NCI-H2196 (cell line): ENCODE data around the gene OLFML1.

Experiments used
- DNase-seq: peaks from one replicate; lab custom pipeline; 2025; ENCODE audit not compliant: unreplicated experiment; lab: John Stamatoyannopoulos, UW

Gene OLFML1

GRCh38 chr11:7473717-7474116 lies 11.6 kb upstream of the OLFML1 start:
- DNase-seq: no peak

GRCh38 chr11:7480113-7480512 lies 5.2 kb upstream of the OLFML1 start:
- no peak for DNase-seq

- no peak for DNase-seq
Observed at GRCh38 chr11:7484131-7484530, 1.2 kb upstream of the OLFML1 start.

GRCh38 chr11:7484645-7485044 lies 661 bp upstream of the OLFML1 start:
- DNase-seq: no peak

- DNase-seq: no peak
Observed at GRCh38 chr11:7486098-7486780, 933 bp downstream of the OLFML1 start.

DNA sequence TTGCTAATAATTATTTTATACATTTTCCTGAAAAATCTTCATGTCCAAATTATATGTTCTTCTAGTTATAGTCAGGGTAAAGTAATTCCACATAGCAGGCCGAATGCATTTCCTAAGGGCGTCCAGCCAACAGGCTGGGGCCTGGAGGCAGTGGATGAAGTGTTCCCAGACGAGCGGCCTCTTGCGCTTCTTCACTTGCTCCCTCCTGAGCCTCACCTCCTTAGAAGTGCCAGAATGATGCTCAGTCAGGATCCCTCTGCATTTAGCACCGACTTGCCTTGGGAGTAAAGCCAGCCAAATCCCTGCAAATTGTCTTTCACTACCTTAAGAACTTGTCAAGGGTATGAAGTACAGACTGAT lies 1.5 kb downstream of the OLFML1 start:
- DNase-seq: no peak

DNA sequence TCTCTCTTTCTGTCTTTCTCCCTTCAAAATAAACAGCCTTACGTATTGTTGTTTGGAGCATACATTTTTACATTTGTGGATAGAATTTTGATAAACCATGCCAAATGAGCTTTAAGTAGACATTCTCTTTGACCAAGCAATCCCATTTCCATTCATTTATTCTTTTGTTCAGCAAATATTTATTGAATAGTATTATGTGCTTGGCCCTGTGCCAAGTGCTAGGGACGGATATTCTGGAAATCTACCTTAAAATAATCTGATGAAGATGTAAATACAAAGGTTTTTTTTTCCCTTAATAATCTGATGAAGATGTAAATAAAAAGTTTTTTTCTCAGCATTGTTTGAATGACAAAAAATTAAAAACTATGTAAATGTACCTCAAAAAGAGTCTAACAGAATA lies 2.1 kb downstream of the OLFML1 start:
- no peak for DNase-seq

DNA sequence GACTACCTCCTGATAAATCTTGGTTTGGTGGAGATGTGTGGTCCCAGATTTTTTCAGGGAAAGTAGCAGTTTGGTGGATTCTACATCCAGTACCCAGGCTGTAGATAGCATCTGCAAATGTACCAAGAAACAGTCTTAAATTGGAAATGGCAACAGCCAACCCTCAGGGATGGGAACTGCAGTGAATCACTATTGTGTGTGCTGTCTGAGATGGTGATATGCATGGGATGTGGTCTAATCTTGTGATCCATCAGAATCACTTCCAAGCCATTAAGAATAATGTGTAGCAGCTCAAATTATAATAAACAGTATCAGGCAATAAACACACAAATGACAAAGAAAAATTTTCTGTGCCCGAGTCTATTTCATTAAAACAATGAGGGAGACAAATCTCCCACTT lies 3.4 kb downstream of the OLFML1 start:
- no peak for DNase-seq

DNA sequence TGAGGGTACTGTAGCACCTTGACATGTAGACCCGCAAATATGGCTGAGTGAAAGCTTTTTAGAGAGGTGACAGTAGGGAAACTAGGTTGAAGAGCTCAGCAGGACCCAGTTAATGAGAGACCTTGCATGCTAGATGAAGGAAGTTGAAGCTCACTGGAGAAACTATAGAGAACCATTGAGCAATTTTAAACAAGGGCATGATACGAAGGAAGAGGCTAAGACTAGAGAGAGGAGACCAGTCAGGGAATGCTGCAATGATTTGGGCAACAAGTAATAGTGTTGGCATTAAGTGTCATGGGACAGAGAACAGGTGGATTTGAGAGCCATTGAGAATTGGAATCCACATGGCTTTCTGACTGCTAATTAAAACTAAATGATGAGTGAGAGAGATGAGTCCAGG lies 4.1 kb downstream of the OLFML1 start:
- no peak for DNase-seq

GRCh38 chr11:7490054-7490453 lies 4.7 kb downstream of the OLFML1 start:
- DNase-seq: no peak

DNA sequence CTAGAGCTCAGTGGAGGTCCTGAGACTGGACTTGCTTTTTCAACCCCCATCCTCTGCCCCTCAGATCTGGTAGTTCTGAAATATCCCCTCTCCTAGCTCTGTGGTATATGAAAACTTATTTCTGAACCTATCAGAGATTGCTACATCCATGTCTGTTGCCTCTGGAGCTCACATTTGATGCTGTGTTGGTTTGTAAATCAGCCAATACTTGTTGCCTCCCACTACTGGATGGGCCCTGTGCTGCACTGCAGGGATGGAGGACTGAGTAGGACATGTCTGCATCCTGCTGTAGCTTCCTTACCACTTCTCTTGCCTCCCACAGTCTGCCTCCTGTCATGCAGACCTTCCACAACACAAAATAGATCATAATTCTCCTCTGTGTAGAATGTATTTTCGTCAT lies 5.2 kb downstream of the OLFML1 start:
- no peak for DNase-seq

DNA sequence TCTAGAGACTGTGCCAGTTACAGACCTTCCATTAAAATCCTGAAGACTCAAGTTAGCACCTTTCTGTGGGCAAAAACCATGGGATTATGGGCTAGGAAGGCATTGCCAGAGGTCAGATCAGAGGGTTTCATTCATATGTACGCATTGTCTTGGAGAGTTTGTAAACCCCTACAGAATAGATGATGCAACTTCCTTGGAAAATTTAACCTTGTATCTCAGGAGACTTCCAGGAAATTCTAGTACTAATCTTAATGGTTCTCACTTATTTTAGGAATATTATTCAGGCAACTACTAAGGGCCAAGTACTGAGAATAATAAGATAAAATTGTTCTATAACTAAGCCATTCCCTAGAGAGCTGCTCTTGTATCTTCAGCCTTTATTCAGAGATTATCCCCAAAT lies 6.9 kb downstream of the OLFML1 start:
- no peak for DNase-seq

- no peak for DNase-seq
Observed at GRCh38 chr11:7493670-7494069, 8.4 kb downstream of the OLFML1 start.

DNA sequence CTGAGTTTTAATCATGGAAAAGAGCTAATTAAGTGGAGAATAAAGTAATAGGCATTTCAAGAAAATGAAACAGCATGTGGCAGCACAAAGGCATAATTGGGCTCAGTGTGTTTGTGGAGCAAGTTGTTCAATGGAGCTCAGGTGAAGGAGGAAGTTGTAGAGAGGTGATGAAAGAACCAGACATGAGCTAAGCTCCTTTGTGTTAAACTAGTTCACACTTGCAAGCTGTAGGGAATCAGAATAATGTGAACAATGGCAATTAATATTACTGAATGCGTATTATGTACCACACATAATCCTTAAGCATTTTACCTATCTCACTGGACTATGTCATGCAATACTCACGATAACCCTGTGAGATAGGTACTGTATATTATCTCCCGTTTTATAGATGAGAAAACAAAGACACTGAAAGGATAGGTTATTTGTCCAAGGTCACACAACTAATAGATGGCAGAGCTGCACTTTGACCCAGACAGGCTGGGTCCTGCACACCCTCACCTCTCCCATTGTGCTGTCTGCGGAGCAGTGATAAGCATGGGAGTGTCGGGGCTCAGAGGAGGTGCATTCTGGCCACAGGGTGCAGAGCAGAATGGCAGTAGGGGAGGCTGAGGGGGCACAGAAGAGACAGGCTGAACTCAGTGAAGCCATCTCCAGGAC lies 8.9 kb downstream of the OLFML1 start:
- no peak for DNase-seq

- DNase-seq: no peak
Observed at GRCh38 chr11:7495882-7496551, 10.7 kb downstream of the OLFML1 start.

GRCh38 chr11:7498193-7498592 lies 12.9 kb downstream of the OLFML1 start:
- DNase-seq: no peak

DNA sequence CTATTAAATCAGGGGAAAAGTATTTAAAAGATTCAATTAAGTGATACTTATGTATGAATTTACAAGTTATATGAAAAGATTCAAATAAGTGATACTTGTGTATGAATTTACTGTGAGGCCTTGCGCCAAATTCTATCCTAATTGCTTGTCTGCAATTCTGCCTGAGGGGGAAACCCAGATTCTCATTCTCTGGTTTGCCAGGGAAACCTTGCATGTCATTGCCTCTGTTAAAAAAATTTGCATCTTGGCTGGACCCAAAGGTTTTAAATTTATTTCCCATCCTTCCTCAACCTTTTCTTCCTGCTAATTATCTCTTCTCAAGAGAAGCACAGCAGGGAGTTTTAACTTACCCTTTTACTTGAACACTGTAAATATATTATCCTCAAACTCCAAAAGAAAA lies 13.8 kb downstream of the OLFML1 start:
- DNase-seq: no peak

DNA sequence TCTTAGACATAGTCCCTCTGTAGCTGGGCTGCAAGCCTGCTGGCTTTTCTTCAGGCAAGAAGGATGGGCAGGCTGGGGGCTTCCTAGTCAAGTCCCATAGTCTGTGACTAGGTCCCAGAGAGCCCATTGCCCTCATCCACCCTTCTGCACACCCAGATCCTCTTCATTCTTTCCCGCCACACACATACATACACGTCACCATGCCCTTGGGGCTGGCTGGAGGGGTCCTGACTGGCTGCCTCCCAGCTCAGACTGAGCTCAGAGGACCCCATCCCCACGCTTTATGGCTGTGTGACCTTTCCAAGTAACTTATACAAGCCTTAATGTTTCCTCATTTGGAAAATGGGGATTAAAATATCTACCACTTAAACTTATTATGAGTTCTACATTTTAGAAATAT lies 14.9 kb downstream of the OLFML1 start:
- no peak for DNase-seq

DNA sequence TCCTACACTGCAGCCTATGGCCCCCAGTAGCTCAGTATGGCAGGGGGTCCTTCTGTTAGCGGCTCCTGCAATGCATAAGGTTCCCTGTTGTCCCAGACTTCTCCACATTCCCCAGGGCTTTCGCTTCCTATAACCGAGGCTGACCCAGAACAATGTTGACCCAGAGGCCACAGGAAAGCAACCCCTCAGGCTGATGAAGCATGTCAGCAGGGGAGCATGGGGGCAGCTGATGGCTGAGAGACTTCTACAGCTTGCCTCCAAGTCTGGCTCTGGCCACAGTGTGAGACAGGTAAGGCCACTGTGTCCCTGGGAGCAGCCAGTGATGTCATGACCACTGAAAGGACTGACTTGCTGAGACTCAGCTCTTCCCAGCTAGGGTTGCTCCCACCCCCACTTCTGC lies 15.9 kb downstream of the OLFML1 start:
- DNase-seq: no peak

GRCh38 chr11:7501894-7502293 lies 16.6 kb downstream of the OLFML1 start:
- no peak for DNase-seq

GRCh38 chr11:7506243-7506642 lies 20.9 kb downstream of the OLFML1 start:
- no peak for DNase-seq

- no peak for DNase-seq
Observed at GRCh38 chr11:7508087-7508486, 22.8 kb downstream of the OLFML1 start.

DNA sequence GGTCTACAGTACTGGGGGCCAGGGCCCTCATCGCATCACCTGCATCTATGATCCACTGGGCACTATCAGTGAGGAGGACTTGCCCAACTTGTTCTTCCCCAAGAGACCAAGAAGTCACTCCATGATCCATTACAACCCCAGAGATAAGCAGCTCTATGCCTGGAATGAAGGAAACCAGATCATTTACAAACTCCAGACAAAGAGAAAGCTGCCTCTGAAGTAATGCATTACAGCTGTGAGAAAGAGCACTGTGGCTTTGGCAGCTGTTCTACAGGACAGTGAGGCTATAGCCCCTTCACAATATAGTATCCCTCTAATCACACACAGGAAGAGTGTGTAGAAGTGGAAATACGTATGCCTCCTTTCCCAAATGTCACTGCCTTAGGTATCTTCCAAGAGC lies 24.7 kb downstream of the OLFML1 start:
- DNase-seq: no peak
